HCT116 (cell line): ENCODE measurements around the gene POLH. TPM values are rescaled to one million over a fixed set of nuclear protein-coding genes. Genes with fewer than 3 reads are reported as not detected.
"Not testable (repeated sequence)": the region's sequence is repeated elsewhere in the genome, so short reads cannot be mapped to it uniquely, and the experiment has no call there.

Source experiments
- ATAC-seq: fragments of 200-7000 bp; cut with Tn5 transposase; 2 replicates; pipeline ENCODE4 v1.9.1; 2020; ENCODE audit warnings: mild to moderate bottlenecking, moderate library complexity
- BruUV-seq: library from RNA; stranded (reverse); fragments of 400-500 nt; replicated peaks from 2 replicates; lab custom pipeline; 2021; lab: Mats Ljungman, UMichigan
- CTCF ChIA-PET: fragments of 300-600 bp; sonication (Branson Sonifier 250); formaldehyde crosslinking; loops from one replicate; lab custom pipeline; 2021; ENCODE audit warnings: antibody characterized with exemption; lab: Charles Lee
- POLR2A ChIA-PET: fragments of 300-600, 350-600 bp; sonication (Branson Sonifier 250); formaldehyde crosslinking; loops from one replicate; lab custom pipeline; 2021; ENCODE audit warnings: antibody characterized with exemption; lab: Charles Lee
- RAD21 ChIA-PET, 2 experiments: fragments of 300-600 bp; sonication (Branson Sonifier 250); formaldehyde crosslinking; loops; one replicate each; lab custom pipeline; 2023; ENCODE audit warnings: low total read pairs in 2 of 2; ENCODE audit not compliant: uncharacterized antibody in 2 of 2, unreplicated experiment in 2 of 2, low non-redundant PET in 1 of 2; lab: Charles Lee
- DNase-seq: peaks from one replicate; pipeline ENCODE4 v3.0.0-alpha.2; 2010; ENCODE audit warnings: low read depth, low spot score
- H2AFZ ChIP-seq: fragments of 200-600 bp; shearing (Covaris generic), sonication (generic); 2 replicates; pipeline ENCODE4 v1.6.1; 2017; ENCODE audit warnings: low read depth, mixed run types, mixed read lengths, antibody characterized with exemption, low read length; ENCODE audit not compliant: poor library complexity, severe bottlenecking
- H3K27ac ChIP-seq: 2 replicates; pipeline ENCODE4 v1.5.1; 2012; ENCODE audit warnings: low read depth, low read length
- H3K27me3 ChIP-seq: fragments of 200-600 bp; sonication (generic); 2 replicates; pipeline ENCODE4 v1.6.1; 2016; ENCODE audit warnings: mixed run types, low read length, mixed read lengths; ENCODE audit not compliant: insufficient read depth
- H3K36me3 ChIP-seq, 2 experiments: fragments of 200-500 bp in 1 of 2; fragments of 200-600 bp in 1 of 2; sonication (Bioruptor generic) in 1 of 2; sonication (generic) in 1 of 2; 2 replicates each; pipeline versions ENCODE4 v1.5.1 to v1.6.1; 2014 to 2016; ENCODE audit warnings: low read length in 2 of 2, inconsistent platforms in 1 of 2, mixed read lengths in 1 of 2, mixed run types in 1 of 2; ENCODE audit not compliant: insufficient read depth in 2 of 2, control insufficient read depth in 1 of 2
- H3K4me1 ChIP-seq, 2 experiments: fragments of 200-600 bp in 1 of 2; sonication (generic) in 1 of 2; 2 replicates each; pipeline versions ENCODE4 v1.5.1 to v1.6.1; 2012 to 2017; ENCODE audit warnings: low read length in 2 of 2, inconsistent platforms in 1 of 2, mild to moderate bottlenecking in 1 of 2, mixed read lengths in 1 of 2, mixed run types in 1 of 2, moderate library complexity in 1 of 2; ENCODE audit not compliant: insufficient read depth in 2 of 2, control insufficient read depth in 1 of 2
- H3K4me2 ChIP-seq: fragments of 200-600 bp; sonication (generic); 2 replicates; pipeline ENCODE4 v1.6.1; 2017; ENCODE audit warnings: mixed run types, low read length, mixed read lengths
- H3K4me3 ChIP-seq, 2 experiments: fragments of 200-600 bp in 1 of 2; sonication (generic) in 1 of 2; replicated peaks in 1 of 2; 2 replicates each; pipeline ENCODE4 v1.5.1; 2011 to 2016; ENCODE audit warnings: low read length in 2 of 2, control low read depth in 1 of 2, low read depth in 1 of 2, mild to moderate bottlenecking in 1 of 2, mixed read lengths in 1 of 2, mixed run types in 1 of 2
- H3K79me2 ChIP-seq: fragments of 200-600 bp; sonication (generic); 2 replicates; pipeline ENCODE4 v1.6.1; 2017; ENCODE audit warnings: mild to moderate bottlenecking, mixed run types, low read length, moderate library complexity, mixed read lengths; ENCODE audit not compliant: insufficient read depth
- H3K9ac ChIP-seq: fragments of 200-600 bp; sonication (generic); 2 replicates; pipeline ENCODE4 v1.6.1; 2016; ENCODE audit warnings: low read length, mixed read lengths
- H3K9me2 ChIP-seq: fragments of 200-600 bp; sonication (generic), shearing (Covaris generic); 2 replicates; pipeline ENCODE4 v1.6.1; 2017; ENCODE audit warnings: mixed run types, mild to moderate bottlenecking, moderate library complexity; ENCODE audit not compliant: insufficient read depth
- H3K9me3 ChIP-seq, 2 experiments: fragments of 200-500 bp in 1 of 2; fragments of 200-600 bp in 1 of 2; sonication (Bioruptor generic) in 1 of 2; sonication (generic) in 1 of 2; 2 replicates each; pipeline ENCODE4 v1.6.1; 2014 to 2017; ENCODE audit warnings: low read length in 2 of 2, mixed read lengths in 2 of 2, inconsistent platforms in 1 of 2, low read depth in 1 of 2, mild to moderate bottlenecking in 1 of 2, mixed run types in 1 of 2, moderate library complexity in 1 of 2; ENCODE audit not compliant: control insufficient read depth in 1 of 2, insufficient read depth in 1 of 2
- H4K20me1 ChIP-seq: fragments of 200-600 bp; sonication (generic), shearing (Covaris generic); 2 replicates; pipeline ENCODE4 v1.6.1; 2017; ENCODE audit warnings: mixed run types, mild to moderate bottlenecking, moderate library complexity; ENCODE audit not compliant: insufficient read depth
- intact Hi-C: fragments of 100-400 bp; cut with micrococcal nuclease; formaldehyde crosslinking; loops from 2 replicates; pipeline ENCODE4 v1.10.0; 2022
- total RNA-seq: library from RNA; stranded (reverse); gene quantifications from one replicate; pipeline ENCODE4 v1.2.1, GENCODE V29; 2021; ENCODE audit not compliant: unreplicated experiment

POLH gene
- total RNA-seq, 1 experiment from 2014 or later = 20.6 TPM

GRCh38 chr6:43662948-43663347 lies 87.0 kb downstream of the POLH start:
- POLR2A ChIA-PET, H3K27ac ChIP-seq, H3K4me2 ChIP-seq, H3K79me2 ChIP-seq, H3K9me3 ChIP-seq, ATAC-seq, H3K9ac ChIP-seq, H2AFZ ChIP-seq, H3K27me3 ChIP-seq, BruUV-seq, intact Hi-C loops, DNase-seq, H3K9me2 ChIP-seq, H3K36me3 ChIP-seq, H4K20me1 ChIP-seq, H3K4me3 ChIP-seq, CTCF ChIA-PET, RAD21 ChIA-PET: not testable (repeated sequence)
- H3K4me1 ChIP-seq = peaks cover 5 to 26% of the 10 kb centered on the region in 2 experiments

Other genes with a start within 250 kb of the POLH start
- 15.2 TPM for gene ZNF318, start 206.5 kb upstream of the POLH start, total RNA-seq
- 29.9 TPM for gene ABCC10, start 148.6 kb upstream of the POLH start, total RNA-seq
- 1.6 TPM for gene DLK2, start 120.6 kb upstream of the POLH start, total RNA-seq
- gene TJAP1, start 98.6 kb upstream of the POLH start, total RNA-seq = 45.2 TPM
- 1.2 TPM for gene LRRC73, start 65.8 kb upstream of the POLH start, total RNA-seq
- gene YIPF3, start 59.3 kb upstream of the POLH start, total RNA-seq = 84.5 TPM
- gene POLR1C, start 59.1 kb upstream of the POLH start, total RNA-seq = 84.6 TPM
- 77.4 TPM for gene XPO5, start 147 bp upstream of the POLH start, total RNA-seq
- 98.0 TPM for gene GTPBP2, start 53.1 kb downstream of the POLH start, total RNA-seq
- gene MAD2L1BP, start 59.7 kb downstream of the POLH start, total RNA-seq = 36.6 TPM
- gene RSPH9, start 68.9 kb downstream of the POLH start, total RNA-seq = not detected
- 63.0 TPM for gene MRPS18A, start 111.6 kb downstream of the POLH start, total RNA-seq
- gene VEGFA, start 194.0 kb downstream of the POLH start, total RNA-seq = 112 TPM